HepG2 (cell line): ENCODE data around the gene MS4A1. TPM values are rescaled to one million over a fixed set of nuclear protein-coding genes. Genes with fewer than 3 reads are reported as not detected.

Source experiments
- ATAC-seq: fragments of 200-7000 bp; cut with Tn5 transposase; 3 replicates; pipeline ENCODE4 v1.9.1; 2020; ENCODE audit warnings: mild to moderate bottlenecking, moderate library complexity
- BruUV-seq: library from RNA; stranded (reverse); fragments of 400-500 nt; replicated peaks from 2 replicates; lab custom pipeline; 2021; lab: Mats Ljungman, UMichigan
- CTCF ChIA-PET: fragments of 300-600 bp; formaldehyde crosslinking; extraction: SDS; loops from one replicate; lab custom pipeline; 2021; ENCODE audit warnings: low total read pairs, inconsistent platforms, low intra/inter-chr PET ratio; lab: Yijun Ruan, JAX
- POLR2A ChIA-PET: fragments of 350-600 bp; sonication (Branson Sonifier 250); formaldehyde crosslinking; loops from one replicate; lab custom pipeline; 2020; ENCODE audit warnings: antibody characterized with exemption, inconsistent platforms; lab: Yijun Ruan, JAX
- DNase-seq: peaks from one replicate; pipeline ENCODE4 v3.0.0-alpha.2; 2015; ENCODE audit warnings: low spot score
- FAIRE-seq: peaks from 3 replicates; lab custom pipeline; 2011; peaks lifted over from hg19 to GRCh38; lab: Jason Lieb, UNC
- H2AFZ ChIP-seq: one replicate; pipeline ENCODE4 v1.6.1; 2011; ENCODE audit warnings: low read length, inconsistent platforms
- H3K27ac ChIP-seq: fragments of 300-600 bp; 3 replicates; pipeline ENCODE4 v1.8.0; 2011; ENCODE audit warnings: mixed run types, mild to moderate bottlenecking, mixed read lengths, low read length, inconsistent platforms; ENCODE audit not compliant: insufficient read depth; ENCODE audit errors: extremely low read length
- H3K27me3 ChIP-seq, 2 experiments: fragments of 200-600 bp in 1 of 2; 2 replicates in 1 of 2; 3 replicates in 1 of 2; pipeline versions ENCODE4 v1.6.0 to v1.8.0; 2011; ENCODE audit warnings: low read length in 2 of 2, mild to moderate bottlenecking in 2 of 2, moderate library complexity in 2 of 2, inconsistent platforms in 1 of 2; ENCODE audit not compliant: insufficient read depth in 2 of 2, control insufficient read depth in 1 of 2
- H3K36me3 ChIP-seq, 2 experiments: fragments of 200-600 bp in 1 of 2; replicated peaks in 1 of 2; 2 replicates in 1 of 2; 3 replicates in 1 of 2; pipeline versions ENCODE4 v1.5.1 to v1.8.0; 2011; ENCODE audit warnings: low read length in 2 of 2, inconsistent platforms in 1 of 2; ENCODE audit not compliant: insufficient read depth in 2 of 2, control insufficient read depth in 1 of 2
- H3K4me1 ChIP-seq: 2 replicates; pipeline ENCODE4 v1.5.1; 2012; ENCODE audit warnings: low read length, inconsistent platforms; ENCODE audit not compliant: insufficient read depth
- H3K4me2 ChIP-seq: 2 replicates; pipeline ENCODE4 v1.6.0; 2011; ENCODE audit warnings: low read depth, low read length, inconsistent platforms
- H3K4me3 ChIP-seq, 3 experiments: fragments of 200-600 bp in 1 of 3; sonication (generic), shearing (Covaris generic) in 1 of 3; replicated peaks in 1 of 3; 2 replicates each; pipeline ENCODE4 v1.5.1; 2011 to 2016; ENCODE audit warnings: low read length in 3 of 3, inconsistent platforms in 2 of 3, low read depth in 2 of 3, mild to moderate bottlenecking in 2 of 3, control low read depth in 1 of 3, mixed read lengths in 1 of 3; ENCODE audit not compliant: insufficient read depth in 1 of 3
- H3K79me2 ChIP-seq: one replicate; pipeline ENCODE4 v1.6.1; 2011; ENCODE audit warnings: low read length, inconsistent platforms; ENCODE audit not compliant: insufficient read depth
- H3K9ac ChIP-seq: 2 replicates; pipeline ENCODE4 v1.6.0; 2011; ENCODE audit warnings: mild to moderate bottlenecking, low read depth, low read length, inconsistent platforms; ENCODE audit not compliant: insufficient read depth
- H3K9me3 ChIP-seq: 2 replicates; pipeline ENCODE4 v1.5.1; 2012; ENCODE audit warnings: mild to moderate bottlenecking, low read length
- H4K20me1 ChIP-seq: 2 replicates; pipeline ENCODE4 v1.6.0; 2011; ENCODE audit warnings: inconsistent platforms, mild to moderate bottlenecking, low read length, moderate library complexity; ENCODE audit not compliant: insufficient read depth
- ARID2 ChIP-seq: sonication (generic); formaldehyde crosslinking; IDR thresholded peaks from 2 replicates; pipeline ENCODE4 v1.8.1; 2022; ENCODE audit warnings: mild to moderate bottlenecking, missing genetic modification reagents, borderline replicate concordance
- BRF2 ChIP-seq: sonication (generic); formaldehyde crosslinking; IDR thresholded peaks from 2 replicates; pipeline ENCODE4 v1.8.1; 2022; ENCODE audit warnings: mild to moderate bottlenecking, missing genetic modification reagents
- CEBPB ChIP-seq: IDR thresholded peaks from 2 replicates; pipeline ENCODE4 v1.6.1; 2011; ENCODE audit warnings: low read depth, low read length, improper control_type of control experiment, borderline replicate concordance
- CSRNP2 ChIP-seq: sonication (generic); formaldehyde crosslinking; conservative IDR thresholded peaks from 2 replicates; pipeline ENCODE4 v1.8.0; 2022; ENCODE audit warnings: low read depth, missing genetic modification reagents
- ESRRA ChIP-seq: sonication (generic); formaldehyde crosslinking; IDR thresholded peaks from 2 replicates; pipeline ENCODE4 v1.5.1; 2020; ENCODE audit warnings: mild to moderate bottlenecking, low read depth, missing genetic modification reagents
- GATAD1 ChIP-seq: IDR thresholded peaks from 2 replicates; pipeline ENCODE4 v1.6.1; 2016; ENCODE audit warnings: missing genetic modification reagents, missing compliant biosample characterization
- IRF9 ChIP-seq: sonication (generic); formaldehyde crosslinking; IDR thresholded peaks from 2 replicates; pipeline ENCODE4 v1.8.0; 2022; ENCODE audit warnings: missing genetic modification reagents, mild to moderate bottlenecking, borderline replicate concordance
- MTA1 ChIP-seq: sonication (generic); formaldehyde crosslinking; IDR thresholded peaks from 2 replicates; pipeline ENCODE4 v1.4.0; 2020; ENCODE audit warnings: missing genetic modification reagents, mild to moderate bottlenecking, borderline replicate concordance
- NAIF1 ChIP-seq: sonication (generic); formaldehyde crosslinking; IDR thresholded peaks from 2 replicates; pipeline ENCODE4 v1.5.0; 2020; ENCODE audit warnings: mild to moderate bottlenecking, missing genetic modification reagents, borderline replicate concordance
- NR3C1 ChIP-seq: sonication (generic); formaldehyde crosslinking; IDR thresholded peaks from 2 replicates; pipeline ENCODE4 v1.4.0; 2020; ENCODE audit warnings: missing genetic modification reagents
- SNAI1 ChIP-seq: sonication (generic); formaldehyde crosslinking; IDR thresholded peaks from 2 replicates; pipeline ENCODE4 v1.5.0; 2020; ENCODE audit warnings: mild to moderate bottlenecking, missing genetic modification reagents, borderline replicate concordance
- SRSF1 ChIP-seq: fragments of 200-400 bp; formaldehyde crosslinking; optimal IDR thresholded peaks from 2 replicates; pipeline ENCODE3; 2017; ENCODE audit warnings: mild to moderate bottlenecking, low read depth, low read length, moderate library complexity
- TBX3 ChIP-seq: fragments of 450-650 bp; IDR thresholded peaks from 2 replicates; pipeline ENCODE4 v1.6.1; 2017; ENCODE audit warnings: antibody characterized with exemption, mild to moderate bottlenecking, inconsistent platforms, borderline replicate concordance
- ZFP62 ChIP-seq: sonication (generic); formaldehyde crosslinking; IDR thresholded peaks from 2 replicates; pipeline ENCODE4 v1.4.0; 2020; ENCODE audit warnings: missing genetic modification reagents
- ZFYVE20 ChIP-seq: sonication (generic); formaldehyde crosslinking; IDR thresholded peaks from 2 replicates; pipeline ENCODE4 v1.8.0; 2023; ENCODE audit warnings: low read depth, mild to moderate bottlenecking, moderate library complexity, missing genetic modification reagents, borderline replicate concordance
- ZNF232 ChIP-seq: sonication (generic); formaldehyde crosslinking; IDR thresholded peaks from 2 replicates; pipeline ENCODE4 v1.4.0; 2020; ENCODE audit warnings: missing genetic modification reagents, borderline replicate concordance
- ZNF34 ChIP-seq: sonication (generic); formaldehyde crosslinking; IDR thresholded peaks from 2 replicates; pipeline ENCODE4 v1.4.0; 2020; ENCODE audit warnings: mild to moderate bottlenecking, missing genetic modification reagents, borderline replicate concordance
- ZNF552 ChIP-seq: sonication (generic); formaldehyde crosslinking; IDR thresholded peaks from 2 replicates; pipeline ENCODE4 v1.9.0; 2022; ENCODE audit warnings: missing genetic modification reagents, mild to moderate bottlenecking, borderline replicate concordance
- ZNF749 ChIP-seq: sonication (generic); formaldehyde crosslinking; IDR thresholded peaks from 2 replicates; pipeline ENCODE4 v1.8.0; 2022; ENCODE audit warnings: mild to moderate bottlenecking, missing genetic modification reagents, moderate library complexity, borderline replicate concordance
- ZNF841 ChIP-seq: sonication (generic); formaldehyde crosslinking; IDR thresholded peaks from 2 replicates; pipeline ENCODE4 v1.8.1; 2023; ENCODE audit warnings: missing genetic modification reagents, borderline replicate concordance
- in situ Hi-C: cut with HindIII; loops from 2 replicates; pipeline ENCODE4 v1.10.0; 2017; ENCODE audit warnings: low pct_unique_long_range_greater_than_20kb; ENCODE audit not compliant: extremely low pct_ligation_motif_present
- intact Hi-C: fragments of 100-400 bp; cut with micrococcal nuclease; formaldehyde crosslinking; loops from one replicate; pipeline ENCODE4 v1.10.0; 2022; ENCODE audit not compliant: unreplicated experiment
- polyA plus RNA-seq, 8 experiments: library from polyadenylated mRNA; depleted of rRNA in 3 of 8; stranded (reverse) in 7 of 8; unstranded in 1 of 8; fragments of >200 nt; fragmentation: Illumina TruSeq in 4 of 8; extraction: Trizol in 4 of 8; gene quantifications; 2 replicates each; pipeline versions ENCODE4 v1.2.1 to v1.2.3, GENCODE V29; 2011 to 2016; ENCODE audit warnings: low read depth in 4 of 8, missing spikeins in 1 of 8, mixed read lengths in 1 of 8; ENCODE audit not compliant: insufficient read depth in 1 of 8
- total RNA-seq, 5 experiments: library from RNA; depleted of rRNA; stranded (reverse); fragments of >200 nt; fragmentation: Illumina TruSeq; extraction: Trizol; gene quantifications; 2 replicates each; pipeline ENCODE4 v1.2.3, GENCODE V29; 2016; ENCODE audit warnings: low read depth in 1 of 5

Gene MS4A1
- total and polyA plus RNA-seq, 2 of the 13 experiments (the other 11 are each of a cell fraction or from before 2014, with no cell fraction given): 0.01 TPM; not detected in 1

- ATAC-seq: no peak
- no TSS peak for BruUV-seq
- H3K27me3 ChIP-seq: no peaks in the 10 kb centered on the region
- DNase-seq: no peak
- intact Hi-C loops: no loop called here
- ChIA-PET POLR2A (no interaction called here), CTCF (no interaction called here)
- no peaks in the 10 kb centered on the region for H3K36me3 ChIP-seq
- H3K4me3 ChIP-seq: no peak overlapping the region
- H2AFZ ChIP-seq: no peak overlapping the region
- H3K79me2 ChIP-seq: no peaks in the 10 kb centered on the region
- TF ChIP-seq SRSF1 (no peak), ZNF749 (CRISPR knock-in tag) (no peak), ZNF232 (CRISPR knock-in tag) (no peak), CSRNP2 (CRISPR knock-in tag) (no peak), MTA1 (CRISPR knock-in tag) (no peak), ZFYVE20 (no peak), CEBPB (no peak), ZNF552 (CRISPR knock-in tag) (no peak), NAIF1 (CRISPR knock-in tag) (no peak), BRF2 (no peak), ZNF34 (CRISPR knock-in tag) (no peak), ZNF841 (CRISPR knock-in tag) (no peak), SNAI1 (CRISPR knock-in tag) (no peak), IRF9 (CRISPR knock-in tag) (no peak), TBX3 (no peak), GATAD1 (CRISPR knock-in tag) (no peak), NR3C1 (CRISPR knock-in tag) (no peak), ZFP62 (no peak), ESRRA (no peak), ARID2 (CRISPR knock-in tag) (no peak)
- TF ChIP-seq, all 625 proteins: peak for 0
- no peaks in the 10 kb centered on the region for H3K4me1 ChIP-seq
- no peak overlapping the region for H3K27ac ChIP-seq
- H4K20me1 ChIP-seq: no peaks in the 10 kb centered on the region
- H3K4me2 ChIP-seq: no peak overlapping the region
- in situ Hi-C loops: no loop called here
- no peak for FAIRE-seq
- no peak overlapping the region for H3K9ac ChIP-seq
- no peaks in the 10 kb centered on the region for H3K9me3 ChIP-seq
These were observed 1.4 kb upstream of the MS4A1 start for GRCh38 chr11:60454212-60454611.
